Activated CD8-positive, alpha-beta memory T cell treated with anti-CD3 and anti-CD28 coated beads, Interleukin-2, amount 10 ng/mL, durations not matched to agents 7 days and 5 days (primary cell): ENCODE data around the gene CYB5A. TPM values are rescaled to one million over a fixed set of nuclear protein-coding genes. Genes with fewer than 3 reads are reported as not detected.
A peak's percentile ranks its signal among the peaks of the same experiment; 100 is the strongest.
"Not testable (repeated sequence)": the region's sequence is repeated elsewhere in the genome, so short reads cannot be mapped to it uniquely, and the experiment has no call there.

ENCODE experiments used
- ATAC-seq: fragments of 150-1000 bp; cut with Tn5 transposase; one replicate; pipeline ENCODE4 v1.10.0; 2021; ENCODE audit warnings: moderate library complexity
- CTCF ChIA-PET: fragments of 350-600 bp; sonication (Branson Sonifier 250); formaldehyde crosslinking; loops from one replicate; lab custom pipeline; 2021; ENCODE audit warnings: antibody characterized with exemption; lab: Charles Lee
- DNase-seq: peaks from one replicate; pipeline ENCODE4 v3.0.0-alpha.2; 2020
- H3K27ac Mint-ChIP-seq: one replicate; pipeline ENCODE4 v1.8.0; 2021; ENCODE audit warnings: mild to moderate bottlenecking, mixed read lengths
- H3K27me3 Mint-ChIP-seq: one replicate; pipeline ENCODE4 v1.8.0; 2021; ENCODE audit warnings: mixed read lengths
- H3K36me3 Mint-ChIP-seq: one replicate; pipeline ENCODE4 v1.8.0; 2021; ENCODE audit warnings: mild to moderate bottlenecking, mixed read lengths
- H3K4me1 Mint-ChIP-seq: one replicate; pipeline ENCODE4 v1.8.0; 2021; ENCODE audit warnings: mixed read lengths
- H3K4me3 Mint-ChIP-seq: one replicate; pipeline ENCODE4 v1.8.0; 2021; ENCODE audit warnings: mild to moderate bottlenecking, moderate library complexity, mixed read lengths
- H3K9me3 Mint-ChIP-seq: one replicate; pipeline ENCODE4 v1.8.0; 2022; ENCODE audit warnings: low read depth, mixed read lengths
- total RNA-seq, 2 experiments: library from RNA; stranded (reverse); gene quantifications; one replicate each; pipeline ENCODE4 v1.2.3, GENCODE V29; 2021

Gene CYB5A
- total RNA-seq, 2 experiments from 2014 or later = 27.1 to 35.6 TPM

GRCh38 chr18:74315464-74316256 is 23.9 kb upstream of the CYB5A start, which contains the start of gene C18orf63:
Gene C18orf63, plus strand, starts transcription at chr18:74315839. Its CDS starts 2,027 bp downstream, at chr18:74317866.
- no peak for ATAC-seq
- CTCF ChIA-PET = no interaction called here
- DNase-seq = no peak
- H3K27me3 Mint-ChIP-seq = peaks cover 8% of the 10 kb centered on the region
- H3K9me3 Mint-ChIP-seq = no peaks in the 10 kb centered on the region
- no peaks in the 10 kb centered on the region for H3K36me3 Mint-ChIP-seq
- H3K27ac Mint-ChIP-seq = no peak within 1 kb of the TSS
- H3K4me1 Mint-ChIP-seq = no peaks in the 10 kb centered on the region
- H3K4me3 Mint-ChIP-seq = no peak within 1 kb of the TSS

- ATAC-seq (no peak), DNase-seq (no peak)
- CTCF ChIA-PET = no interaction called here
- Mint-ChIP-seq H3K9me3 (no peaks in the 10 kb centered on the region), H3K27ac (no peak overlapping the region), H3K4me3 (no peak overlapping the region), H3K27me3 (peaks cover 12% of the 10 kb centered on the region), H3K4me1 (no peaks in the 10 kb centered on the region), H3K36me3 (no peaks in the 10 kb centered on the region)
Observed at GRCh38 chr18:74314759-74315463, 23.1 kb upstream of the CYB5A start.

- DNase-seq = no peak
- H3K27me3 Mint-ChIP-seq = peaks cover 33% of the 10 kb centered on the region
- no peaks in the 10 kb centered on the region for H3K9me3 Mint-ChIP-seq
- H3K36me3 Mint-ChIP-seq = no peaks in the 10 kb centered on the region
- no peak overlapping the region for H3K27ac Mint-ChIP-seq
- H3K4me1 Mint-ChIP-seq = no peaks in the 10 kb centered on the region
- no peak for ATAC-seq
- CTCF ChIA-PET = interaction anchor here (1.3 kb wide), 1 partner anchor 31 kb away, joined by 4 read pairs; no protein-coding TSS in a partner anchor
- H3K4me3 Mint-ChIP-seq = no peak overlapping the region
Observed at GRCh38 chr18:74311000-74311399, 19.2 kb upstream of the CYB5A start.

- Mint-ChIP-seq H3K36me3 (no peaks in the 10 kb centered on the region), H3K9me3 (no peaks in the 10 kb centered on the region), H3K4me1 (no peaks in the 10 kb centered on the region), H3K4me3 (no peak overlapping the region), H3K27ac (no peak overlapping the region), H3K27me3 (peaks cover 38% of the 10 kb centered on the region)
- DNase-seq = no peak
- peak; percentile 63 for ATAC-seq
- CTCF ChIA-PET = interaction anchor here (1.0 kb wide), 1 partner anchor 183 kb away, joined by 3 read pairs; no protein-coding TSS in a partner anchor
Observed at GRCh38 chr18:74310411-74310810, 18.6 kb upstream of the CYB5A start.

GRCh38 chr18:74303936-74304335 is 12.2 kb upstream of the CYB5A start:
- DNase-seq (no peak), ATAC-seq (no peak)
- Mint-ChIP-seq H3K4me3 (no peak overlapping the region), H3K27me3 (peaks cover 66% of the 10 kb centered on the region), H3K27ac (no peak overlapping the region), H3K36me3 (no peaks in the 10 kb centered on the region), H3K4me1 (no peaks in the 10 kb centered on the region), H3K9me3 (no peaks in the 10 kb centered on the region)
- CTCF ChIA-PET = no interaction called here

GRCh38 chr18:74303306-74303705 is 11.5 kb upstream of the CYB5A start:
- CTCF ChIA-PET = no interaction called here
- Mint-ChIP-seq H3K4me3 (no peak overlapping the region), H3K27me3 (peaks cover 61% of the 10 kb centered on the region), H3K36me3 (peaks cover under 1% of the 10 kb centered on the region), H3K4me1 (no peaks in the 10 kb centered on the region), H3K9me3 (no peaks in the 10 kb centered on the region), H3K27ac (no peak overlapping the region)
- DNase-seq = no peak
- no peak for ATAC-seq

GRCh38 chr18:74299746-74300145 is 8.0 kb upstream of the CYB5A start:
- Mint-ChIP-seq H3K4me3 (no peak overlapping the region), H3K4me1 (no peaks in the 10 kb centered on the region), H3K27ac (no peak overlapping the region), H3K9me3 (no peaks in the 10 kb centered on the region), H3K36me3 (peaks cover 2% of the 10 kb centered on the region), H3K27me3 (peaks cover 35% of the 10 kb centered on the region)
- CTCF ChIA-PET = interaction anchor here (1.4 kb wide), 1 partner anchor 194 kb away, joined by 3 read pairs; no protein-coding TSS in a partner anchor
- ATAC-seq (no peak), DNase-seq (no peak)

GRCh38 chr18:74299162-74299561 is 7.4 kb upstream of the CYB5A start:
- CTCF ChIA-PET = no interaction called here
- Mint-ChIP-seq H3K27ac (no peak overlapping the region), H3K4me1 (no peaks in the 10 kb centered on the region), H3K9me3 (no peaks in the 10 kb centered on the region), H3K4me3 (no peak overlapping the region), H3K27me3 (peaks cover 30% of the 10 kb centered on the region), H3K36me3 (peaks cover 2% of the 10 kb centered on the region)
- DNase-seq (no peak), ATAC-seq (no peak)

GRCh38 chr18:74294526-74294925 is 2.8 kb upstream of the CYB5A start:
- H3K36me3 Mint-ChIP-seq = peaks cover 4% of the 10 kb centered on the region
- ATAC-seq = no peak

GRCh38 chr18:74292982-74293381 is 1.2 kb upstream of the CYB5A start:
- DNase-seq, H3K27ac Mint-ChIP-seq, H3K9me3 Mint-ChIP-seq, ATAC-seq, H3K27me3 Mint-ChIP-seq, H3K36me3 Mint-ChIP-seq: not testable (repeated sequence)
- Mint-ChIP-seq H3K4me3 (peak overlapping the region; percentile 23), H3K4me1 (peaks cover 11% of the 10 kb centered on the region)
- CTCF ChIA-PET = interaction anchor here (0.8 kb wide), 1 partner anchor 49 kb away, joined by 3 read pairs; no protein-coding TSS in a partner anchor

More at GRCh38 chr18:74294526-74294925, 2.8 kb upstream of the CYB5A start:
- CTCF ChIA-PET = no interaction called here
- DNase-seq = no peak
- H3K4me1 Mint-ChIP-seq = peaks cover 11% of the 10 kb centered on the region
- no peaks in the 10 kb centered on the region for H3K9me3 Mint-ChIP-seq
- H3K27ac Mint-ChIP-seq = no peak overlapping the region
- peaks cover 3% of the 10 kb centered on the region for H3K27me3 Mint-ChIP-seq
- no peak overlapping the region for H3K4me3 Mint-ChIP-seq

- Mint-ChIP-seq H3K4me3 (peak overlapping the region; percentile 90), H3K27ac (no peak overlapping the region), H3K9me3 (no peaks in the 10 kb centered on the region), H3K27me3 (no peaks in the 10 kb centered on the region), H3K4me1 (peaks cover 11% of the 10 kb centered on the region), H3K36me3 (peaks cover 2% of the 10 kb centered on the region)
- CTCF ChIA-PET = interaction anchor here (0.8 kb wide), 1 partner anchor 50 kb away, joined by 3 read pairs; no protein-coding TSS in a partner anchor
- no peak for ATAC-seq
- DNase-seq = no peak
Observed at GRCh38 chr18:74292541-74292858, 737 bp upstream of the CYB5A start.

GRCh38 chr18:74291472-74291770 is 342 bp downstream of the CYB5A start:
- Mint-ChIP-seq H3K4me1 (peaks cover 11% of the 10 kb centered on the region), H3K27ac (peak overlapping the region; percentile 58), H3K36me3 (peaks cover 2% of the 10 kb centered on the region), H3K9me3 (no peaks in the 10 kb centered on the region), H3K27me3 (no peaks in the 10 kb centered on the region), H3K4me3 (peak overlapping the region; percentile 90)
- CTCF ChIA-PET = no interaction called here
- ATAC-seq (no peak), DNase-seq (no peak)

- no peak for DNase-seq
- no peaks in the 10 kb centered on the region for H3K9me3 Mint-ChIP-seq
- peak overlapping the region; percentile 90 for H3K4me3 Mint-ChIP-seq
- no peak overlapping the region for H3K27ac Mint-ChIP-seq
- peaks cover 2% of the 10 kb centered on the region for H3K36me3 Mint-ChIP-seq
- H3K27me3 Mint-ChIP-seq = no peaks in the 10 kb centered on the region
- CTCF ChIA-PET = interaction anchor here (0.9 kb wide), 1 partner anchor 51 kb away, joined by 3 read pairs; no protein-coding TSS in a partner anchor
- peaks cover 11% of the 10 kb centered on the region for H3K4me1 Mint-ChIP-seq
- no peak for ATAC-seq
Observed at GRCh38 chr18:74290794-74291471, 830 bp downstream of the CYB5A start.
